OCI-LY3 (cell line): Measurements from ENCODE around the gene SLCO2A1.

Experiments
- CTCF ChIP-seq: fragments of 200-600, 300-600 bp; sonication (generic); IDR thresholded peaks from 2 replicates; pipeline ENCODE4 v1.5.1; 2014; ENCODE audit warnings: antibody characterized with exemption, low read length, low read depth
- EZH2phosphoT487 ChIP-seq: fragments of 200-600 bp; shearing (Covaris generic); IDR thresholded peaks from 2 replicates; pipeline ENCODE4 v1.6.1; 2018; ENCODE audit warnings: antibody characterized with exemption, mixed run types, low read depth

- TF ChIP-seq CTCF (no peak), EZH2phosphoT487 (no peak)
Measured at GRCh38 chr3:133925960-133926735, 103.6 kb downstream of the SLCO2A1 start.
